ENCODE measurements around the gene ACBD3.

The ACBD3 gene

DNA sequence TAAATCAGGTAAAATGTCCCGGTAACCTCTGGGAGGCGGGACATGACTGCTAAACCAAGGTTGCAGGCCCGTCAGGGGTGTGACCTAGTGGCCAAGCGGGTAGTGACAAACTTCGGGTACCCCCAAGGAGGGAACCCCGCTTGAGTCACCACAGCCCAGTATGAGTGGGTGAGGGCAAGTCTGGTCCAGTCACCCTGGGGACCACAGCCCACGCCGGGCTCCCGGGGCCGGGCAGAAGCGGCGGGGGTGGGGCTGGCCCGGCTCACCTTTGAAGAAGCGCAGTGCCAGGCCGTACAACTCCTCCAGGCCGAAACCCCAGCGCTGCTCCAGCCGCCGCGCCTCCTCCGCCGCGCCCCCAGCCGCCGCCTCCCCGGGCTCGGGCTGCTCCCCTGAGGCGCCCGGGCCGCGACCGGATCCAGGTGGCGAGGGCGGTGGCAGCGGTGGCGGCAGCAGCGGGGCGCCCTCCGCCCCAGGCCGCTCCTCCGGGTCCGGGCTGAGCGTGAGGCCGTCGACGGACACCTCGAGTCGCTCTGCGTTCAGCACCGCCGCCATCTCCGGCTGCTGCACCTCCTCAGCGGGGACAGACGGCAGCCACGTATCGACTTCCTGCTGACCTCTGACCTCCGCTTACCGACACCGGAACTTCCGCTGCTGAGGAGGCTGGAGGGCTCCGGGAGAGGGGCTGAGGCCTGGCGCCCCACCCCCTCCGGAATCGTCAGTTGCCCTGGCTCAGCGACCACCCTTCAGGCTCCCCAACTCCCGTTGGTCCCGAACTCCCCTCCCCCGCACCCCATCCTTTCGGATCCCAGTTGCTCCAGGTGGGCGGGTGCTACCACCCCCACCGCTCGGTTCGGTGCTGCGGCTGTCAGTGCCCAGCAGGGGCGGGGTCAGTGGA lies at the start of gene ACBD3:
Gene ACBD3 (minus strand): TSS at position 618 of the 895 bp plus-strand sequence. CDS start 66 bp downstream, at position 552.
- H3K36me3 ChIP-seq (replicated peaks): peaks cover 9% of the 10 kb centered on the region
- no peaks in the 10 kb centered on the region for H3K27me3 ChIP-seq (replicated peaks)
- peak within 1 kb of the TSS; percentile 95 for H3K4me3 ChIP-seq (ENCODE audit: low read depth, low read length)
- peak; percentile 78 for DNase-seq
- peak; percentile 30 for TF ChIP-seq CTCF (IDR thresholded peaks at IDR 0.05; ENCODE audit: low read depth, low read length, missing control alignments)
- peak within 1 kb of the TSS; percentile 96 for H3K27ac ChIP-seq
- in situ Hi-C loops (cut with HindIII; ENCODE audit: low pct_ligation_motif_present, low sequenced_read_pairs): no loop called here

DNA sequence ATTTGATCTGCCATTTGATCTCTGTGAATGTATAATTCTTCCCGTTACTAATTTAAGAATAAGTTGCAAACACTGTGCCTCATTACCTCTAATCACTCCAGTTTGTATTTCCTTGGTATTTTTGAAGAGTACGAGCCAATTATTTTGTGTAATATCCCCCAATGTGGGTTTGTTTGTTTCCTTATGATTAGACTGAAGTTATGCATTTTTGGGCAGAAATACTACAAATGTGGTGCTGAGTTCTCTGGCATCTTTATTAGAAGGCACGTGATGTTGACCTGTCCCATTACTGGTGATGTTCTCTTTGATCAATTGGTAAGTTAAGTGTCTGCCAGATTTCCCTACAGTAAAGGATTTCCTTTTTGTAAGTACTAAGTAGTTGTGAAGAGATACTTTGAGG lies 47.3 kb upstream of the ACBD3 start:
- no peak for DNase-seq
- H3K27me3 ChIP-seq (replicated peaks): no peaks in the 10 kb centered on the region
- no peak overlapping the region for H3K4me3 ChIP-seq (ENCODE audit: low read depth, low read length)
- TF ChIP-seq CTCF (IDR thresholded peaks at IDR 0.05; ENCODE audit: low read depth, low read length, missing control alignments): no peak
- no peak overlapping the region for H3K27ac ChIP-seq
- in situ Hi-C loops (cut with HindIII; ENCODE audit: low pct_ligation_motif_present, low sequenced_read_pairs): no loop called here
- H3K36me3 ChIP-seq (replicated peaks): no peaks in the 10 kb centered on the region

DNA sequence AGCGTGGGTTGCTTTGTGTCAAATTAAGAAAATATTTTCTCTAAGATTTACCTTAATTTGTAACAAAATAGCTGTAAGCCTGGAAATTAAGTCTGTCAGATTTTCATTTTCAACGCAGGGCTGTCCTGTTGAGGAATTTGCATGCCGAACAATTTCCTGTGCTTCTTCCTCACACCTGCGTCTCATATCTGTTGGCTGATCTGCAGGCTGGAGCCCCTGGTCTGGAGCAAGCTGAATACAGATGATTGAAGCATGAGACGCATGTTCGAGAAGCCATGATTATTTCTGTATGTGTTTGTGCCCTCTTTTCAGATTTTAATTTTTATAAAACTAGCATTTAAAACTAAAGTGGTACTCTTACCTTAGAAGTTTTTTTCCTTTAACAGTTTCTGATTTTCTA lies 46.8 kb upstream of the ACBD3 start:
- in situ Hi-C loops (cut with HindIII; ENCODE audit: low pct_ligation_motif_present, low sequenced_read_pairs): no loop called here
- Histone ChIP-seq H3K4me3 (ENCODE audit: low read depth, low read length) (no peak overlapping the region), H3K27me3 (replicated peaks) (no peaks in the 10 kb centered on the region), H3K27ac (no peak overlapping the region), H3K36me3 (replicated peaks) (no peaks in the 10 kb centered on the region)
- TF ChIP-seq CTCF (IDR thresholded peaks at IDR 0.05; ENCODE audit: low read depth, low read length, missing control alignments): no peak
- no peak for DNase-seq

GRCh38 chr1:226226601-226227000 lies 40.1 kb upstream of the ACBD3 start:
- TF ChIP-seq CTCF (IDR thresholded peaks at IDR 0.05; ENCODE audit: low read depth, low read length, missing control alignments): no peak
- Histone ChIP-seq H3K27me3 (replicated peaks) (no peaks in the 10 kb centered on the region), H3K27ac (no peak overlapping the region), H3K4me3 (ENCODE audit: low read depth, low read length) (no peak overlapping the region), H3K36me3 (replicated peaks) (no peaks in the 10 kb centered on the region)
- in situ Hi-C loops (cut with HindIII; ENCODE audit: low pct_ligation_motif_present, low sequenced_read_pairs): no loop called here
- no peak for DNase-seq

DNA sequence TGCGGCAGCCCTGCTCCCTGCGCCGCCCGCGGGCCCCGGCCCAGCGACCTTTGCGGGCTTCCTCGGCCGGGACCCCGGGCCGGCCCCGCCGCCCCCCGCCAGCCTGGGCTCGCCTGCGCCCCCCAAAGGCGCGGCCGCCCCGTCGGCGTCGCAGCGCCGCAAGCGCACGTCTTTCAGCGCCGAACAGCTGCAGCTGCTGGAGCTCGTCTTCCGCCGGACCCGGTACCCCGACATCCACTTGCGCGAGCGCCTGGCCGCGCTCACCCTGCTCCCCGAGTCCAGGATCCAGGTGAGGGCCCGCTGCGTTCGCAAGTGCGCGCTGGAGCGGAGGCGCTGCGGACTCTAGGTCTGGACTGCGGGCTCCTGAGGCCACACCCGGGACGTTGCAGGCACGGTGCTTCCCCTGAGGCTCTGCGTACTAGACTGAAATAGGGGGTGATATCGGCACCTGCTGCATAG lies 37.3 kb upstream of the ACBD3 start:
- DNase-seq: no peak
- no peak for TF ChIP-seq CTCF (IDR thresholded peaks at IDR 0.05; ENCODE audit: low read depth, low read length, missing control alignments)
- Histone ChIP-seq H3K4me3 (ENCODE audit: low read depth, low read length) (peak overlapping the region; percentile 58), H3K27me3 (replicated peaks) (no peaks in the 10 kb centered on the region), H3K36me3 (replicated peaks) (no peaks in the 10 kb centered on the region), H3K27ac (no peak overlapping the region)
- in situ Hi-C loops (cut with HindIII; ENCODE audit: low pct_ligation_motif_present, low sequenced_read_pairs): no loop called here
